HepG2 (cell line): ENCODE data around the gene NABP2. TPM values are rescaled to one million over a fixed set of nuclear protein-coding genes. Genes with fewer than 3 reads are reported as not detected.

Experiments used
- ARNTL ChIP-seq: sonication (generic); formaldehyde crosslinking; IDR thresholded peaks from 2 replicates; pipeline ENCODE4 v1.4.0; 2020; ENCODE audit warnings: mild to moderate bottlenecking, missing genetic modification reagents
- HNF4G ChIP-seq, 2 experiments: sonication (generic) in 1 of 2; formaldehyde crosslinking in 1 of 2; IDR thresholded peaks; 2 replicates each; pipeline versions ENCODE4 v1.4.0 to v1.6.1; 2011 to 2020; ENCODE audit warnings: borderline replicate concordance in 2 of 2, low read depth in 2 of 2, mild to moderate bottlenecking in 2 of 2, low read length in 1 of 2, missing genetic modification reagents in 1 of 2, moderate library complexity in 1 of 2
- MBNL3 ChIP-seq: fragments of 250-450 bp; sonication (Bioruptor Pico); conservative IDR thresholded peaks from 2 replicates; pipeline ENCODE4 v1.8.0; 2022; ENCODE audit warnings: mild to moderate bottlenecking, inconsistent platforms
- MXD1 ChIP-seq: sonication (generic); formaldehyde crosslinking; IDR thresholded peaks from 2 replicates; pipeline ENCODE4 v1.4.0; 2020; ENCODE audit warnings: mild to moderate bottlenecking, missing genetic modification reagents
- SETDB1 ChIP-seq: sonication (generic); formaldehyde crosslinking; IDR thresholded peaks from 2 replicates; pipeline ENCODE4 v1.5.1; 2020; ENCODE audit warnings: missing genetic modification reagents, mild to moderate bottlenecking, borderline replicate concordance
- SIX1 ChIP-seq: sonication (generic); formaldehyde crosslinking; IDR thresholded peaks from 2 replicates; pipeline ENCODE4 v1.4.0; 2020; ENCODE audit warnings: missing genetic modification reagents, borderline replicate concordance
- SNAPC4 ChIP-seq: sonication (generic); formaldehyde crosslinking; IDR thresholded peaks from 2 replicates; pipeline ENCODE4 v1.4.0; 2020; ENCODE audit warnings: mild to moderate bottlenecking, missing genetic modification reagents
- SNRNP70 ChIP-seq: fragments of 200-400 bp; formaldehyde crosslinking; IDR thresholded peaks from 2 replicates; pipeline ENCODE4 v1.6.1; 2017; ENCODE audit warnings: mild to moderate bottlenecking, low read depth, low read length, moderate library complexity
- ZBTB7B ChIP-seq: sonication (generic); formaldehyde crosslinking; IDR thresholded peaks from 2 replicates; pipeline ENCODE4 v1.4.0; 2020; ENCODE audit warnings: missing genetic modification reagents
- ZFP91 ChIP-seq: sonication (generic); formaldehyde crosslinking; IDR thresholded peaks from 2 replicates; pipeline ENCODE4 v1.9.0; 2022; ENCODE audit warnings: missing genetic modification reagents, mild to moderate bottlenecking, borderline replicate concordance
- ZFYVE20 ChIP-seq: sonication (generic); formaldehyde crosslinking; IDR thresholded peaks from 2 replicates; pipeline ENCODE4 v1.8.0; 2023; ENCODE audit warnings: low read depth, mild to moderate bottlenecking, moderate library complexity, missing genetic modification reagents, borderline replicate concordance
- ZNF18 ChIP-seq: sonication (generic); formaldehyde crosslinking; IDR thresholded peaks from 2 replicates; pipeline ENCODE4 v1.8.0; 2022; ENCODE audit warnings: mild to moderate bottlenecking, missing genetic modification reagents; ENCODE audit not compliant: insufficient replicate concordance
- ZNF530 ChIP-seq: sonication (generic); formaldehyde crosslinking; IDR thresholded peaks from 2 replicates; pipeline ENCODE4 v1.5.0; 2020; ENCODE audit warnings: low read depth, mild to moderate bottlenecking, missing genetic modification reagents
- ZNF639 ChIP-seq: conservative IDR thresholded peaks from 2 replicates; pipeline ENCODE4 v1.6.1; 2018; ENCODE audit warnings: missing genetic modification reagents
- ZNF766 ChIP-seq: sonication (generic); formaldehyde crosslinking; IDR thresholded peaks from 2 replicates; pipeline ENCODE4 v1.5.0; 2020; ENCODE audit warnings: missing genetic modification reagents, borderline replicate concordance
- ZNF839 ChIP-seq: sonication (generic); formaldehyde crosslinking; IDR thresholded peaks from 2 replicates; pipeline ENCODE4 v1.4.0; 2020; ENCODE audit warnings: missing genetic modification reagents, mild to moderate bottlenecking, borderline replicate concordance
- ZSCAN12 ChIP-seq: sonication (generic); formaldehyde crosslinking; IDR thresholded peaks from 2 replicates; pipeline ENCODE4 v1.9.0; 2021; ENCODE audit warnings: mild to moderate bottlenecking, missing genetic modification reagents
- polyA plus RNA-seq, 8 experiments: library from polyadenylated mRNA; depleted of rRNA in 3 of 8; stranded (reverse) in 7 of 8; unstranded in 1 of 8; fragments of >200 nt; fragmentation: Illumina TruSeq in 4 of 8; extraction: Trizol in 4 of 8; gene quantifications; 2 replicates each; pipeline versions ENCODE4 v1.2.1 to v1.2.3, GENCODE V29; 2011 to 2016; ENCODE audit warnings: low read depth in 4 of 8, missing spikeins in 1 of 8, mixed read lengths in 1 of 8; ENCODE audit not compliant: insufficient read depth in 1 of 8
- total RNA-seq, 5 experiments: library from RNA; depleted of rRNA; stranded (reverse); fragments of >200 nt; fragmentation: Illumina TruSeq; extraction: Trizol; gene quantifications; 2 replicates each; pipeline ENCODE4 v1.2.3, GENCODE V29; 2016; ENCODE audit warnings: low read depth in 1 of 5

NABP2 gene
- total and polyA plus RNA-seq, 2 of the 13 experiments (the other 11 are each of a cell fraction or from before 2014, with no cell fraction given): 33.2 to 35.5 TPM

- no peak for TF ChIP-seq SNAPC4 (CRISPR knock-in tag)
- no peak for TF ChIP-seq SETDB1
- no peak for TF ChIP-seq ZNF530 (CRISPR knock-in tag)
- TF ChIP-seq HNF4G (IDR thresholded peaks at IDR 0.05; ENCODE audit: borderline replicate concordance, low read depth, low read length): no peak
- no peak for TF ChIP-seq HNF4G (CRISPR knock-in tag; IDR thresholded peaks at IDR 0.05; ENCODE audit: borderline replicate concordance, low read depth)
- peak; percentile 70 for TF ChIP-seq ZNF18 (CRISPR knock-in tag)
- TF ChIP-seq ZNF639: peak; percentile 66
- no peak for TF ChIP-seq SNRNP70
- TF ChIP-seq ZNF839 (CRISPR knock-in tag): peak; percentile 41; the same call in 1 of the 2 replicates
- TF ChIP-seq MXD1 (CRISPR knock-in tag): peak; percentile 74; the same call in 1 of the 2 replicates
- 0 out of 2 replicates have a peak, but pooled peaks have one; percentile 43 for TF ChIP-seq SIX1 (CRISPR knock-in tag)
- TF ChIP-seq ZSCAN12 (CRISPR knock-in tag): no peak
- no peak for TF ChIP-seq ZFYVE20 (CRISPR knock-in tag)
- peak; percentile 87 for TF ChIP-seq ZFP91
- TF ChIP-seq ARNTL (CRISPR knock-in tag): peak; percentile 61; the same call in 1 of the 2 replicates
- 0 out of 2 replicates have a peak, but pooled peaks have one; percentile 43 for TF ChIP-seq ZBTB7B (CRISPR knock-in tag)
- TF ChIP-seq MBNL3 (CRISPR knock-in tag): no peak
- peak; percentile 87; the same call in 1 of the 2 replicates for TF ChIP-seq ZNF766 (CRISPR knock-in tag)
Measured at GRCh38 chr12:56221757-56222530, 2.2 kb upstream of the NABP2 start, which contains the start of gene RNF41 (continued).
